GM12873 (cell line): ENCODE data around the gene UBE4B.

Source experiments
- CTCF ChIP-seq: IDR thresholded peaks from 2 replicates; pipeline ENCODE4 v1.5.1; 2012; ENCODE audit warnings: low read depth, mild to moderate bottlenecking, moderate library complexity, low read length, control low read depth; ENCODE audit not compliant: insufficient read depth; ENCODE audit errors: missing control alignments

Gene UBE4B

DNA sequence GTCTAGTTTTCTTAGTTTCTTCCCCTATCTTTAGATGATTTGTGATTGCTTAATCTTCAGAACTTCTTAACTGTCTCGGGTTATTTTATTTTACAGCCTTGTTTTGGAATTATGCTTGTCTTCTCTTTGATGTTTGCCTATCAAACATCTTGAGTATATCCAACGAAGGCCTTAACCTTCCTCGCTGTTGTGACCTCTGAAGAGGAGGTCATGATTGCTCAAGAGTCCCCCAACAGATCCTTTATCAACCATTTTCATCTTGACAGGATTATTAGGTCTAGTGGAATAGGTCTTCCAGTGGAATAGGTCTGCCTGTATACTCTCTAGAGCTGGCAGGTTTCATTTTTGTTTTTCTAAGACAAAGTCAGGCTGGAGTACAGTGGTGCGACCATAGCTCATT lies 45.7 kb downstream of the UBE4B start:
- TF ChIP-seq CTCF = no peak

DNA sequence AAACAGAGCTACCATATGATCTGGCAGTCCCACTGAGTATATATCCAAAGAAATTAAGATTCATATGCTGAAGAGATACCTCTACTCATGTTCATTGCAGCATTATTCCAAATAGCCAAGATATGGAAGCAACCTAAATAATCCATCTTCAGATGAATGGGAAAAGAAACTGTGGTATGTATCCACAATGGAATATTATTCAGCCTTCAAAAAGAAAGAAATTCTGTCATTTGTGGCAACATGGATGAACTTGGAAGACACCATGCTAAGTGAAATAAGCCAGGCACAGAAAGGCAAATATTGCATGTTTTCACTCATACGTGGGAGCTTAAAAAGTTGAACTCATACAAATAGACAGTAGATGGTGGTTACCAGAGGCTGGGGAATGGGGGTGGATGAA lies 47.8 kb downstream of the UBE4B start:
- no peak for TF ChIP-seq CTCF

GRCh38 chr1:10082785-10083479 lies 50.2 kb downstream of the UBE4B start:
- no peak for TF ChIP-seq CTCF

- no peak for TF ChIP-seq CTCF
Measured at GRCh38 chr1:10084045-10084444, 51.3 kb downstream of the UBE4B start.

- TF ChIP-seq CTCF = no peak
Measured at GRCh38 chr1:10085076-10085475, 52.3 kb downstream of the UBE4B start.

GRCh38 chr1:10087210-10087609 lies 54.5 kb downstream of the UBE4B start:
- TF ChIP-seq CTCF = no peak

DNA sequence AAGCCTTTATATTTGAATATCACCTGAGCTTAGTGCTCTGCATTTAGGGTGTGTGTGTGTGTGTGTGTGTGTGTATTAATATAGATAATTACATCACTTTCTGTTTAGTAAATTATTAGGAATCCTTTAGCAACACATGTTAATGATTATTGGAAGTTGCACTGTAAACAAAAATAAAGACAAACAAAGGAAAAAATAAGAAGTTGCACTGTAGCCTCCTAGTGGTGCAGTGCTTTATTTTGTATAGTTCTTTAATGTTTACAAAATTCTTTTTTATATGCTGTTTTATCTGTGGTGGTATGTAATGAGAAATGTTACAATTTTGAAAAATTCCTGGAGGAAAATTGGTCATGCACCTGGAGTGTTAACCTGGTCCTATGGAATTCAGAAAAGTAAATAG lies 69.2 kb downstream of the UBE4B start:
- TF ChIP-seq CTCF = no peak
